NOMO-1 treated with DMSO at 0.1 percent for 48 hours (cell line): ENCODE data around the gene SMIM21.

Experiments used
- DNase-seq: peaks from one replicate; lab custom pipeline; 2025; ENCODE audit not compliant: unreplicated experiment; lab: John Stamatoyannopoulos, UW

The SMIM21 gene

GRCh38 chr18:75377926-75378325 is 49.6 kb downstream of the SMIM21 start:
- no peak for DNase-seq

- DNase-seq, result no peak
These were observed 50.2 kb downstream of the SMIM21 start for GRCh38 chr18:75377258-75377657.

- DNase-seq, result no peak
These were observed 51.5 kb downstream of the SMIM21 start for GRCh38 chr18:75376004-75376403.

GRCh38 chr18:75375341-75375740 is 52.2 kb downstream of the SMIM21 start:
- DNase-seq, result no peak

- DNase-seq, result no peak
These were observed 53.0 kb downstream of the SMIM21 start for GRCh38 chr18:75374466-75374865.

- no peak for DNase-seq
These were observed 58.3 kb downstream of the SMIM21 start for GRCh38 chr18:75369026-75369721.

- no peak for DNase-seq
These were observed 61.7 kb downstream of the SMIM21 start for GRCh38 chr18:75365837-75366236.

- no peak for DNase-seq
These were observed 62.3 kb downstream of the SMIM21 start for GRCh38 chr18:75365254-75365629.

GRCh38 chr18:75364512-75365253 is 62.8 kb downstream of the SMIM21 start:
- no peak for DNase-seq

GRCh38 chr18:75363446-75364225 is 63.9 kb downstream of the SMIM21 start:
- DNase-seq, result no peak

- no peak for DNase-seq
These were observed 65.1 kb downstream of the SMIM21 start for GRCh38 chr18:75362435-75362834.

- DNase-seq, result no peak
These were observed 66.6 kb downstream of the SMIM21 start for GRCh38 chr18:75360941-75361340.

- no peak for DNase-seq
These were observed 67.3 kb downstream of the SMIM21 start for GRCh38 chr18:75360215-75360614.
